ENCODE data around the gene ZNF710.
"Not testable (repeated sequence)": the region's sequence is repeated elsewhere in the genome, so short reads cannot be mapped to it uniquely, and the experiment has no call there.

The ZNF710 gene

DNA sequence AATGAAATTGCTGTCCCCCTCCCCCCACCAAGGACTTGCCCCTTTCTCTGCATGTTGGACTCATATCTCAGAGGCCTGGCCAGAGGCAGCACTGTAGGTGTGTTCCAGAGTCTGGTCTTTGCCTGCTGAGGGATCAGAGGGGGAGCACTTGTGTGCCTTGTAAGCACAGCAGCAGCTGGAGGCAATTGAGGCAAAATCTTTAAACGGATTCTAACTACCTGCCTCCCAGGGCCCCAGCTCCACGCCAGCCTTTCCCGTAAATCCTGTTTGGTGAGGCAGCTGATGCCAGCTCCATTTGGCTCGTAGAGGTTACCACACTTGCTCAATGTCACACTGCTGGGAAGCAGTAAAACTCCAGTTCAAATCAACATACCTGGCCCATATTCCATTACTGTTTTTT, 103.4 kb downstream of the ZNF710 start:
- DNase-seq (ENCODE audit: low spot score): no peak

DNA sequence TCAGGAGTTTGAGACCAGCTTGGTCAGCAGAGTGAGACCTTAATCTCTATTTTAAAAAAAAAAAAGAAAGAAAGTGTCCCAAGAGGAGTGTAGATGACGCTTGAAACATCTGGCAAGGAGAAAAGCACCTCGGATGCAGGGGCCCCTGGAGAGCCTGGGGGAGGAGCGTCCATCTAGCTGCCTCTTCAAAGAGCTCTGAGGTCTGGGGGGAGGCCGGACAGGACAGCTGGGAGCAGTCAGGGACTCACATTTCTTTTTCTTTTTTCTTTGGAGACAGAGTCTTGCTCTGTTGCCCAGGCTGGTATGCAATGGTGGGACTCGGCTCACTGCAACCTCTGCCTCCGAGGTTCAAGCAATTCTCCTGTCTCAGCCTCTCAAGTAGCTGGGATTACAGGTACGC, 104.4 kb downstream of the ZNF710 start:
- no peak for DNase-seq (ENCODE audit: low spot score)

DNA sequence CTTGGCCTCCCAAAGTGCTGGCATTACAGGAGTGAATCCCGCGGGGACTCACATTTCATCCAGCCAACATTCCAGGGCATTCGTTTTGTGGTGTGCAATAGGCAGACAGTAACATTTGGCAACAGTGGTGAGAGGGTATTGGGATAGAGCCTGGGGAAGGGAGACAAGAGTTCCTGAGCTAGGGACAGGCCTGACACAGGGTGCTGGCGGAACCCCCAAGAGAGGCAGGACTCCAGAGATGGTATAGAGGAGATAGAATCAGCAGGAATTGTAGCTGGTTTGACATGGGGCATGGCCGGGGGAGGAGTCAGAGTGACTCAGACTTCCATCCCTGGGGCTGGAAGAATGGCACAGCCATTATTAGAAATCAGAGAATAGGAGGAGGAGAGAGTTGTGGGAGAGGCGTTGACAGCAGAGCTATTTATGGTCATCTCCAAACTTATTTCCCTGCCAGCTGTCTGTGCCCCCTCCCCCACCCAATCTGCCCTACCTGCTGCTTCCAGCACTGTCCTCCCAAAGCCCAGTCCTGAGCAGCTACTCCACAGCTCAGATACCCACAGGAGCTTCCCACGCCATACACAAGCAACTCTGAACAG, 105.5 kb downstream of the ZNF710 start:
- DNase-seq (ENCODE audit: low spot score): no peak

DNA sequence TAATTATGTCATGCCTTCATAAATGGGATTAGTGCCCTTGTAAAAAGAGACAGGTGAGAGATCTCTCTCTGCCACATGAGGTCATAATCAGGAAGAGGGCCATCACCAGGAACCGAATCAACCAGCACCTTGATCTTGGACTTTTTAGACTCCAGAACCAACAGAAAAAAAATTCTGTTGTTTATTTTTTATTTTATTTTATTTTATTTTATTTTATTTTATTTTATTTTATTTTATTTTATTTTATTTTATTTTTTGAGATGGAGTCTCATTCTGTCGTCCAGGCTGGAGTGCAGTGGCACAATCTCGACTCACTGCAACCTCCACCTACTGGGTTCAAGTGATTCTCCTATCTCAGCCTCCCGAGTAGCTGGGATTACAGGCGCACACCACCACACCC, 106.9 kb downstream of the ZNF710 start:
- not testable (repeated sequence) for DNase-seq (ENCODE audit: low spot score)

DNA sequence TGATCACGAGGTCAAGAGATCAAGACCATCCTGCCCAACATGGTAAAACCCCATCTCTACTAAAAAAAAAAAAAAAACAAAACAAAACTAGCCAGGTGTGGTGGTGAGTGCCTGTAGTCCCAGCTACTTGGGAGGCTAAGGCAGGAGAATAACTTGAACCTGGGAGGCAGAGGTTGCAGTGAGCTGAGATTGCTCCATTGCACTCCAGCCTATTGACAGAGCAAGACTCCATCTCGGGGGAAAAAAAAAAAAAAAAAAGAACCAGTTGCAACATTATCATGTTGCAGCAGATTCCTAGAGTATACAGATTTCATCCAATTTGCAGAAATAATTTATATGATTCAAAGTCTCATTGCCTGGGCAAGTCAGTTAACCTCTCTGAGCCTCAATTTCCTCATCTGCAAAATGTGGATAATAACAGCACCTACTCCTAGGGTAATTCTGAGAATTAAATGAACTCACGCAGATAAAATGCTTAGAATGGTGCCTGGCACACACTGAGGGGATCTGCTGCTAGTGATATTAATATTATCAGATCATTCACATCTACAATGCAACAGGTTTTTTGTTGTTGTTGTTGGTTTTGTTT, 108.1 kb downstream of the ZNF710 start:
- DNase-seq (ENCODE audit: low spot score): not testable (repeated sequence)

DNA sequence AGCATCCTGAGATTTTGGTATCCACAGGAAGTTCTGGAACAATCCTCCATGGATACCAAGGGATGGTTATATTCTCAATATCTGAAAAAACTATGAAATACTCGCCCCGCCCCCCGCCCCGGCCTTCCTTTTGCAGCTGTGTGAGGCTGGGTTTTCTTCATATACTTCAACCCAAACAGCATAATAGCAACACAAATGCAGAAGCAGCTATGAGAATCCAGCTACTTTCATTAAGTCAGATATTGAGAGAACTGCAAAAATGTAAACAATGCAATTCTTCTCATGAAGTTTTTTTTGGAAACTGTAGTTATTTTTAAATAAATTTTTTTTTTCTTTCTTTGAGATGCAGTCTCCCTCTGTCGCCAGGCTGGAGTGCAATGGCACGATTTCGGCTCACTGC, 112.0 kb downstream of the ZNF710 start:
- no peak for DNase-seq (ENCODE audit: low spot score)

DNA sequence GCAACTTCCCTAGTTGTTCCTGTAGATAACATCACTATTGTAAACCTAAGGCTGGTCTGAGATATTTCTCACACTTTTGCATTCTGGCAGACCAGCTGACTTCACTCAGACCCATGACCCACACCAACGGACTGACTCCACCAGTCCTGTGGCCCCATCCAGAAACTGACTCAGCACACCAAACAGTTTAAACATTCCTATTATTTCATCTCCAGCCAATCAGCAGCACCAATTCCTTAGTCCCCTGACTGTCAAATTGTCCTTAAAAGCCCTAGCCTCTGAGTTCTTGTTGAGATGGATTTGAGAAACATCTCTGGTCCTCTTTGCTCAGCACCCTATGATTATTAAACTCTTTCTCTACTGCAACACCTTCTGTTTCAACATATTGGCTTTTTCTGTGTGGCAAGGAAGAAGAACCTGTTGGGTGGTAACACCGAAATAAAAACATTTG, 113.4 kb downstream of the ZNF710 start:
- no peak for DNase-seq (ENCODE audit: low spot score)

DNA sequence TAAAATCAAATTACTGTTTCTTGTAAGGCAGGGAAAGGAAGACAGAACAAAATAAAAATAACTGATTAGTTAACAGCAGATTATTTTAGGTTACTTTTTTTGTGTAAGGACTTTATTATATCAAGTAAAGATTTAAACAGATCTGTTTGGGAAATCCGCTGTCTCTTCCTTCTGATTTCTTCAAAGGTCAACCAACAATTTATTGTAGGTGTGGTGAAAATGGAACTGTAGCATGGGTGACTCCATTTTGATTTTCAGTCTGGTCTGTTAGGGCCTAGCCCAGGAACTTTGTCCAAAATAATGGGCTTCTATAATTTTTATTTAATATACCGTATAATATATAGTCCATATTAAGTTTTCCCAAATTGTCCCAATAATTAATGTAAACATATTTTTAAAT, 114.7 kb downstream of the ZNF710 start:
- DNase-seq (ENCODE audit: low spot score): no peak

DNA sequence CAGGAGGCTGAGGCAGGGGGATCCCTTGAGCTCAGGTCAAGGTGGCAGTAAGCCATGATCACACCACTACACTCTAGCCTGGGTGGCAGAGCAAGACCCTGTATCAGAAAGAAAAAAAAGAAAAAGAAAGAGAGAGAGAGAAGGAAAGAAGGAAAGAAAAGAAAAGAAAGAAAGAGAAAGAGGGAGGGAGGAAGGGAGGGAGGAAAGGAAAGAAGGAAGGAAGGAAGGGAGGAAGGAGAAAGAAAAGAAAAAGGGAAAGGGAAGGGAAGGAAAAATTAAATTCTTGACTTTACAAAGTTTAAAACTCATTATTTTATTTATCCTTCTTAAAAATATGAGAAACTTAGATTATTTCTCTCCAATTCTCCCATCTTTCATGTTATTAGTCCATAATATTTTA, 118.2 kb downstream of the ZNF710 start:
- DNase-seq (ENCODE audit: low spot score): no peak

DNA sequence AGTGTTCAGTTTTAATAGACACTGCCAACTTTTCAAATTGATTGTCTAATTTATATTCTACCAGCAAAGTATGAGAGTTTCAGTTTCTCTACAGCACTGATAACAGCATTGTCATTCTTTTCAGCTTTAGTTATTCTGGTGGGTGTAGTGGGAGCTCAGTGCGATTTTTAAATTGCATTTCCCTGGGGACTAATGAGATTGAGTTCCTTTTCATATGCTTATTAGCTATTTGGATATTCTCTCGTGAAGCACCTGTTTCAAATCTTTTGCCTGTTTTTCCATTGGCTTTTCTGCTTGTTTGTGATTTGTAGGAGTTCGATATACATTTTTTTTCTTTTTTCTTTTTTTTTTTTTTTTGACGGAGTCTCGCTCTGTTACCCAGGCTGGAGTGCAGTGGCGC, 120.0 kb downstream of the ZNF710 start:
- DNase-seq (ENCODE audit: low spot score): no peak

DNA sequence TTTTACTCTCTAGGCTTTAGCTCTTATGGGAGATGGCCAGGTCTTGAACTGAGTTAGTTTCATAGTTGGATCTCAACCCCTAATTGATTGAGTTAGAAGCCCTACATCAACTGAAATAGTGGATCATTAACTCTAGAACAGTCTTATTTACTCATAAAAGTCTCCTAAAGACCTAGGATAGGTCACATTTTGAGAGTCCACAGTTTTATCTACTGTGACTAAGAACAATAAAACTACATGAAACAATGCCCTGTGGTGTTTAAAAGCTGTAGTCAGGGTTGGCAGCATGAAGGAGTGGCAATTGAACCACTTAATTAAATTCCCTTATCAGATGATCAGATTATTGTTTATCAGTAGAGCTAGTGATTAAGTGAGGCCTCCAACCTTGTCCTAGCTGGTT, 123.4 kb downstream of the ZNF710 start:
- peak; percentile 86 for DNase-seq (ENCODE audit: low spot score)

DNA sequence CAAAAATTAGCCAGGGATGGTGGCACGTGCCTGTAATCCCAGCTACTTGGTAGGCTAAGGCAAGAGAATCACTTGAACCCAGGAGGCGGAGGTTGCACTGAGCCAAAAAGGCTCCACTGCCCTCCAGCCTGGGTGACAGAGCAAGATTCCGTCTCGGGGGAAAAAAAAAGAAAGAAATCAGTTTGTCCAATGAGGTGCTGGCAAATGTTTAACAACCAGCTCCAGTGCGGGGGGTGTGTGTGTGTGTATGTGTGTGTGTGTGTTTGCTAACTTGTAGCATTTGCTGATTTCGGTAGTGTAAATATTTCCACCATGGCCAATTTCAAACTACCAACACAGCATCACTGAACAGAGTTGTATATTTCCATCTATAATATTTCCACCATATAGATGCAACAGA, 124.9 kb downstream of the ZNF710 start:
- no peak for DNase-seq (ENCODE audit: low spot score)

DNA sequence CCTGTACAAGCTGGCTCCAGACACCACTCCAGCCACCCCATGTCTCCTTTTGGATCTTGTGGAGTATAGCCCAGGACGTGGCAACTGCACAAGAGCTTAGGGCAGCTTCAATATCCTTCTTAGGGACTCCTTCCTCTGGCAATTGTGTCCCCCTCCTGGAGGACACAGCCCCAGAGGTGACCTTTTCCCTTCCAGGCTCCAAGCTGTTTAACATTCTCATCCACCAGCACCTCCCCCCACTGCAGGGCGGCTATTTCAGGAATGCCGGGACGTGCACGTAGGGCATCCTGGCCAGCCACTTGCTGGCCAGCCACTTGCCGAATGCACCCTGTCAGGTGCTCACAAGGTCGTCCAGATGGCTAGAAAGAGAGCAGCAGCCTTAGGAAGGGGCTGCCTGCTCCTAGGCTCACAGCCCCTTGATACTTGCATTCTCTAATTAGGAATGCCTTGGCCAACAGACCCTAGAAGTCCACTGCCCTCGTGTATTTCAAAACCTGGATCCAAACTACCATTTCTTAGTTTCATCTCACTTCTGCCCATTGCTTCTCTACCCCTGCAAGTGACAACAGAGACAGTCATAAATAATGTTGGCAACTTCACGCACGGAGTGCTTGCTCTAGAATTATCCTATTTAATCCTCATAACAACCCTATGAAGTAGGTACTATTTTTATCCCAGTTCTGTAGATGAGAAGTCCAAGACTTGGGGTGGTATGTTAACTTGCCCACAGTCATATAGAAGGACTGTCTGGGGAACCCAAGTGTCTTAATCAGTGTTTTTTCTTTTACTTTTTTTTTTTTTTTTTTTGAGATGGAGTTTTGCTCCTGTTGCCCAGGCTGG, 125.7 kb downstream of the ZNF710 start:
- no peak for DNase-seq (ENCODE audit: low spot score)

DNA sequence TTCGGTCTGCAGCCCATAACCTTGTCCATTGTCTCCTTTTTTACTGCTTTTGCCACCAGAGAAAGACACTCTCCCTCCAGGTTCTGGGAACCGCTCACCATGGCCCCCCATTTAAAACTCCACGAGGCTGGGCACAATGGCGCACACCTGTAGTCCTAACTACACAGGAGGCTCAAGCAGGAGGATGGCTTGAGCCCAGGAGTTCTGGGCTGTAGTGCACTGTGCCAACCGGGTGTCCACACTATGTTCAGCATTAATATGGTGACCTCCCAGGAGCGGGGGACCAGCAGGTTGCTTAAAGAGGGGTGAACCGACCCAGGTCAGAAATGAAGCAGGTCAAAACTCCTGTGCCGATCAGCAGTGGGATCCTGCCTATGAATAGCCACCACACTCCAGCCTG, 129.2 kb downstream of the ZNF710 start:
- DNase-seq (ENCODE audit: low spot score): no peak

Measured in LoVo (cell line).